Measurements from ENCODE around the gene CFAP47. TPM values are rescaled to one million over a fixed set of nuclear protein-coding genes. Genes with fewer than 3 reads are reported as not detected.
"Not testable (repeated sequence)": the region's sequence is repeated elsewhere in the genome, so short reads cannot be mapped to it uniquely, and the experiment has no call there.

Gene CFAP47
- polyA plus RNA-seq = under 1 TPM in 1 of 4 donors, not detected in 3; 0.07 TPM
- long read RNA-seq, donor 1 = 0 reads
- long read RNA-seq, donor 2 = 0 reads
- long read RNA-seq, donor 3 = 0 reads
- long read RNA-seq, donor 4 = 0 reads
- long read RNA-seq, donor 5 = 0 reads
- long read RNA-seq, donor 6 = 0 reads
- long read RNA-seq, donor 7 = 0 reads
- long read RNA-seq, donor 8 = 0 reads
- long read RNA-seq, donor 9 = 0 reads
- long read RNA-seq, donor 10 = 0 reads

- Histone ChIP-seq H3K9me3 (ENCODE audit: control insufficient read depth in 2 of 2, insufficient read depth in 1 of 2, low read depth in 1 of 2, low read length in 1 of 2) (no peaks in the 10 kb centered on the region), H3K4me1 (ENCODE audit: control insufficient read depth in 3 of 3, insufficient read depth in 2 of 3, low read depth in 1 of 3, low read length in 2 of 3) (no peaks in the 10 kb centered on the region), H3K36me3 (ENCODE audit: control insufficient read depth in 3 of 3, insufficient read depth in 2 of 3, low read depth in 1 of 3, low read length in 3 of 3) (no peaks in the 10 kb centered on the region), H3K4me3 (ENCODE audit: low read depth in 1 of 3, low read length in 3 of 3) (peak within 1 kb of the TSS in 1 of 3 donors; percentile 44), H3K27ac (ENCODE audit: low read depth in 1 of 3, low read length in 2 of 3) (no peak within 1 kb of the TSS), H3K27me3 (ENCODE audit: control insufficient read depth in 3 of 3, insufficient read depth in 3 of 3, low read length in 3 of 3) (no peaks in the 10 kb centered on the region)
- DNase-seq = peak; percentile 57 to 68
- no peak for FAIRE-seq
- WGBS, 3 donors = 4 to 31% (median 11%) methylated on average over 29 to 38 of the region's 38 CpGs
Measured at GRCh38 chrX:35919536-35920309, at the start of gene CFAP47. Gene CFAP47 (plus strand): TSS chrX:35919734. CDS start chrX:35919800, 66 bp downstream.

GRCh38 chrX:35880601-35881000, 38.9 kb upstream of the CFAP47 start:
- no peaks in the 10 kb centered on the region for H3K9me3 ChIP-seq (ENCODE audit: control insufficient read depth in 2 of 2, insufficient read depth in 1 of 2, low read depth in 1 of 2, low read length in 1 of 2)
- DNase-seq (no peak), FAIRE-seq (no peak)
- H3K4me1 ChIP-seq (ENCODE audit: control insufficient read depth in 3 of 3, insufficient read depth in 2 of 3, low read depth in 1 of 3, low read length in 2 of 3) = no peaks in the 10 kb centered on the region
- H3K4me3 ChIP-seq (ENCODE audit: low read depth in 1 of 3, low read length in 3 of 3) = no peak overlapping the region
- 35 to 58% (median 55%) methylated on average over 2 of the region's 2 CpGs for WGBS, 3 donors
- H3K36me3 ChIP-seq (ENCODE audit: control insufficient read depth in 3 of 3, insufficient read depth in 2 of 3, low read depth in 1 of 3, low read length in 3 of 3) = no peaks in the 10 kb centered on the region
- no peak overlapping the region for H3K27ac ChIP-seq (ENCODE audit: low read depth in 1 of 3, low read length in 2 of 3)
- H3K27me3 ChIP-seq (ENCODE audit: control insufficient read depth in 3 of 3, insufficient read depth in 3 of 3, low read length in 3 of 3) = no peaks in the 10 kb centered on the region

DNA sequence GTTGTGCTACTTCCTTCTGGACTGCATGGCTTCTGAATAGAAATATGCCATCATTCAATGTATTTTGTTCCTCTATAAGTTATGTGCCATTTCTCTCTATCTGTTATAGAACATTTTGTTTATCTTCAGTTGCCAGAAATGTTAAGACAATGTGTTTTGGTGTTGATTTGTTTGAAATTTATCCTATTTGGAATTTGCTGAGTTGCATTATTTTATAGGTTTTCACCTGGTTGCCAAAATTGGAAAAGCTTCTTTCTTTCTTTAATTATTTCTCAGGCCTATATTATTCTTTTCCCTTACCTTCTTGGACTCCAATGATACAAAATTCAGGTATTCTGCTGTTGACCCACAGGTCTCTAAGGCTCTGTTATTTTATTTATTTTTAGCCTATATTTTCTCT, 33.4 kb upstream of the CFAP47 start:
- no peak overlapping the region for H3K27ac ChIP-seq (ENCODE audit: low read depth in 1 of 3, low read length in 2 of 3)
- FAIRE-seq (no peak), DNase-seq (no peak)
- no peaks in the 10 kb centered on the region for H3K36me3 ChIP-seq (ENCODE audit: control insufficient read depth in 3 of 3, insufficient read depth in 2 of 3, low read depth in 1 of 3, low read length in 3 of 3)
- no peaks in the 10 kb centered on the region for H3K27me3 ChIP-seq (ENCODE audit: control insufficient read depth in 3 of 3, insufficient read depth in 3 of 3, low read length in 3 of 3)
- H3K4me1 ChIP-seq (ENCODE audit: control insufficient read depth in 3 of 3, insufficient read depth in 2 of 3, low read depth in 1 of 3, low read length in 2 of 3) = no peaks in the 10 kb centered on the region
- no peaks in the 10 kb centered on the region for H3K9me3 ChIP-seq (ENCODE audit: control insufficient read depth in 2 of 2, insufficient read depth in 1 of 2, low read depth in 1 of 2, low read length in 1 of 2)
- H3K4me3 ChIP-seq (ENCODE audit: low read depth in 1 of 3, low read length in 3 of 3) = no peak overlapping the region

DNA sequence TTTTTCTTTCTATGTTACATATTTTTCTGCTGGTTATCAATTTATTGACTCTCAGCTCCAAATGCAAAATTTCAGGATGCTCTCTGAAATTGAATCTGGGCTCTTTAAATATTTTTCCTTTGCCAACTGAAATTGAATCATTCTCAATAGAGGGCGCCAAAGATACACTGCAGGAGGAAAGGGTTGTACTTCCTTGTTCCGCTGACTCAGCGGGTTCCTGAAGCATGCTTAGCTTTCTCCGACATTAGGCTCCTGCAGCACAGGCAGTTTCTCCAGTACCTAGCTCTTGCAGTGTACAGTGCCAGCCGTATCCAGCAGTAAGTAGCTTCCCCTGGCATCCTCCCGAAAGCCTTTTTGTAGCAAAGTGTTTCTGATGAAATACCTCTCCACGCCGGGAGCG, 28.8 kb upstream of the CFAP47 start:
- whole genome bisulfite sequencing, 3 donors = 51 to 59% (median 51%) methylated on average over 9 of the region's 9 CpGs
- FAIRE-seq (no peak), DNase-seq (peak; percentile 59 to 73)
- H3K27ac ChIP-seq (ENCODE audit: low read depth in 1 of 3, low read length in 2 of 3) = no peak overlapping the region
- no peaks in the 10 kb centered on the region for H3K27me3 ChIP-seq (ENCODE audit: control insufficient read depth in 3 of 3, insufficient read depth in 3 of 3, low read length in 3 of 3)
- no peaks in the 10 kb centered on the region for H3K4me1 ChIP-seq (ENCODE audit: control insufficient read depth in 3 of 3, insufficient read depth in 2 of 3, low read depth in 1 of 3, low read length in 2 of 3)
- H3K9me3 ChIP-seq (ENCODE audit: control insufficient read depth in 2 of 2, insufficient read depth in 1 of 2, low read depth in 1 of 2, low read length in 1 of 2) = no peaks in the 10 kb centered on the region
- H3K36me3 ChIP-seq (ENCODE audit: control insufficient read depth in 3 of 3, insufficient read depth in 2 of 3, low read depth in 1 of 3, low read length in 3 of 3) = no peaks in the 10 kb centered on the region
- H3K4me3 ChIP-seq (ENCODE audit: low read depth in 1 of 3, low read length in 3 of 3) = no peak overlapping the region

- FAIRE-seq; H3K27me3 ChIP-seq (ENCODE audit: control insufficient read depth in 3 of 3, insufficient read depth in 3 of 3, low read length in 3 of 3); DNase-seq; H3K27ac ChIP-seq (ENCODE audit: low read depth in 1 of 3, low read length in 2 of 3); H3K4me3 ChIP-seq (ENCODE audit: low read depth in 1 of 3, low read length in 3 of 3); H3K36me3 ChIP-seq (ENCODE audit: control insufficient read depth in 3 of 3, insufficient read depth in 2 of 3, low read depth in 1 of 3, low read length in 3 of 3); H3K4me1 ChIP-seq (ENCODE audit: control insufficient read depth in 3 of 3, insufficient read depth in 2 of 3, low read depth in 1 of 3, low read length in 2 of 3); H3K9me3 ChIP-seq (ENCODE audit: control insufficient read depth in 2 of 2, insufficient read depth in 1 of 2, low read depth in 1 of 2, low read length in 1 of 2): not testable (repeated sequence)
- 81 to 90% (median 86%) methylated on average over 6 of the region's 6 CpGs for WGBS, 3 donors
Measured at GRCh38 chrX:35986816-35987215, 67.3 kb downstream of the CFAP47 start.

- no peaks in the 10 kb centered on the region for H3K27me3 ChIP-seq (ENCODE audit: control insufficient read depth in 3 of 3, insufficient read depth in 3 of 3, low read length in 3 of 3)
- no peak for DNase-seq
- H3K27ac ChIP-seq (ENCODE audit: low read depth in 1 of 3, low read length in 2 of 3) = no peak overlapping the region
- 53 to 70% (median 59%) methylated on average over 5 of the region's 5 CpGs for WGBS, 3 donors
- no peak for FAIRE-seq
- H3K4me3 ChIP-seq (ENCODE audit: low read depth in 1 of 3, low read length in 3 of 3) = no peak overlapping the region
- H3K36me3 ChIP-seq (ENCODE audit: control insufficient read depth in 3 of 3, insufficient read depth in 2 of 3, low read depth in 1 of 3, low read length in 3 of 3) = no peaks in the 10 kb centered on the region
- H3K4me1 ChIP-seq (ENCODE audit: control insufficient read depth in 3 of 3, insufficient read depth in 2 of 3, low read depth in 1 of 3, low read length in 2 of 3) = no peaks in the 10 kb centered on the region
- H3K9me3 ChIP-seq (ENCODE audit: control insufficient read depth in 2 of 2, insufficient read depth in 1 of 2, low read depth in 1 of 2, low read length in 1 of 2) = no peaks in the 10 kb centered on the region
Measured at GRCh38 chrX:36007207-36007606, 87.7 kb downstream of the CFAP47 start.

DNA sequence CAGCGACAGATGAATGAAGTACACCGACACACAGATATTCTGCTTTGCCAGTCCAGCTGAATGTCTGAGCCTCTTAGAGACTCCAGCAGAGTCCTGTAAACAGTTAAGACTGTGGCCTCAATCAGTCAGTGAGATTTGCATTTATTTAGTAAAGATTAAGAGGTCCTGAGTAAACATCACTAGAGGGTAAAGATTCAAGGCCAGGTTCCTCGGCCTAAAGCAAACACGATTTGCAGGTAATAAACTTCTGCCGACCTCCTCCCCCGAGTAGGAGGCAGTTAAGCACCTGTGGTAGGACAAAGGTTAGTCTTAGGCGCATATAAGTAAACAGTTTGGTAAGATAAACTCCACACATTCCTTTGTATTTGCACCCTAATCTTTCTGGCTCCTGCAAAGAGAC, 99.6 kb downstream of the CFAP47 start:
- Histone ChIP-seq H3K9me3 (ENCODE audit: control insufficient read depth in 2 of 2, insufficient read depth in 1 of 2, low read depth in 1 of 2, low read length in 1 of 2) (peaks cover 0 to 3% of the 10 kb centered on the region in 2 donors), H3K4me1 (ENCODE audit: control insufficient read depth in 3 of 3, insufficient read depth in 2 of 3, low read depth in 1 of 3, low read length in 2 of 3) (no peaks in the 10 kb centered on the region), H3K36me3 (ENCODE audit: control insufficient read depth in 3 of 3, insufficient read depth in 2 of 3, low read depth in 1 of 3, low read length in 3 of 3) (no peaks in the 10 kb centered on the region), H3K27ac (ENCODE audit: low read depth in 1 of 3, low read length in 2 of 3) (no peak overlapping the region), H3K27me3 (ENCODE audit: control insufficient read depth in 3 of 3, insufficient read depth in 3 of 3, low read length in 3 of 3) (no peaks in the 10 kb centered on the region), H3K4me3 (ENCODE audit: low read depth in 1 of 3, low read length in 3 of 3) (no peak overlapping the region)
- no peak for FAIRE-seq
- 10 to 41% (median 27%) methylated on average over 7 of the region's 7 CpGs for WGBS, 3 donors
- peak; percentile 67 to 81 for DNase-seq

GRCh38 chrX:36035550-36035949, 116.0 kb downstream of the CFAP47 start:
- no peak overlapping the region for H3K4me3 ChIP-seq (ENCODE audit: low read depth in 1 of 3, low read length in 3 of 3)
- no peaks in the 10 kb centered on the region for H3K27me3 ChIP-seq (ENCODE audit: control insufficient read depth in 3 of 3, insufficient read depth in 3 of 3, low read length in 3 of 3)
- H3K9me3 ChIP-seq (ENCODE audit: control insufficient read depth in 2 of 2, insufficient read depth in 1 of 2, low read depth in 1 of 2, low read length in 1 of 2) = no peaks in the 10 kb centered on the region
- H3K27ac ChIP-seq (ENCODE audit: low read depth in 1 of 3, low read length in 2 of 3) = no peak overlapping the region
- no peaks in the 10 kb centered on the region for H3K36me3 ChIP-seq (ENCODE audit: control insufficient read depth in 3 of 3, insufficient read depth in 2 of 3, low read depth in 1 of 3, low read length in 3 of 3)
- H3K4me1 ChIP-seq (ENCODE audit: control insufficient read depth in 3 of 3, insufficient read depth in 2 of 3, low read depth in 1 of 3, low read length in 2 of 3) = no peaks in the 10 kb centered on the region
- DNase-seq (peak in 1 of 2 donors; percentile 7), FAIRE-seq (no peak)
- 19 to 65% (median 34%) methylated on average over 2 of the region's 2 CpGs for WGBS, 3 donors

All from small intestine (tissue), 16 donors.